MM.1S (cell line): ENCODE data around the gene AK4.

ENCODE experiments used
- EZH2 ChIP-seq: fragments of 300-600 bp; sonication (generic); optimal IDR thresholded peaks from 2 replicates; pipeline ENCODE3; 2017; ENCODE audit warnings: low read depth, mild to moderate bottlenecking, antibody characterized with exemption, low read length, mixed read lengths
- TF ChIP-seq, protein P1 (sequence below): fragments of 300-600 bp; sonication (generic); IDR thresholded peaks from 2 replicates; pipeline ENCODE4 v1.5.1; 2016; ENCODE audit warnings: antibody characterized with exemption, low read length, mixed read lengths

- TF ChIP-seq, protein P1, sequence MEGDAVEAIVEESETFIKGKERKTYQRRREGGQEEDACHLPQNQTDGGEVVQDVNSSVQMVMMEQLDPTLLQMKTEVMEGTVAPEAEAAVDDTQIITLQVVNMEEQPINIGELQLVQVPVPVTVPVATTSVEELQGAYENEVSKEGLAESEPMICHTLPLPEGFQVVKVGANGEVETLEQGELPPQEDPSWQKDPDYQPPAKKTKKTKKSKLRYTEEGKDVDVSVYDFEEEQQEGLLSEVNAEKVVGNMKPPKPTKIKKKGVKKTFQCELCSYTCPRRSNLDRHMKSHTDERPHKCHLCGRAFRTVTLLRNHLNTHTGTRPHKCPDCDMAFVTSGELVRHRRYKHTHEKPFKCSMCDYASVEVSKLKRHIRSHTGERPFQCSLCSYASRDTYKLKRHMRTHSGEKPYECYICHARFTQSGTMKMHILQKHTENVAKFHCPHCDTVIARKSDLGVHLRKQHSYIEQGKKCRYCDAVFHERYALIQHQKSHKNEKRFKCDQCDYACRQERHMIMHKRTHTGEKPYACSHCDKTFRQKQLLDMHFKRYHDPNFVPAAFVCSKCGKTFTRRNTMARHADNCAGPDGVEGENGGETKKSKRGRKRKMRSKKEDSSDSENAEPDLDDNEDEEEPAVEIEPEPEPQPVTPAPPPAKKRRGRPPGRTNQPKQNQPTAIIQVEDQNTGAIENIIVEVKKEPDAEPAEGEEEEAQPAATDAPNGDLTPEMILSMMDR = no peak
- no peak for TF ChIP-seq EZH2
These were observed 95.5 kb downstream of the AK4 start for GRCh38 chr1:65243491-65243890.
